ENCODE results near the gene VAC14. TPM values are rescaled to one million over a fixed set of nuclear protein-coding genes. Genes with fewer than 3 reads are reported as not detected.

Gene VAC14
- polyA plus RNA-seq, 1 donor from 2014 or later: 48.5 TPM

DNA sequence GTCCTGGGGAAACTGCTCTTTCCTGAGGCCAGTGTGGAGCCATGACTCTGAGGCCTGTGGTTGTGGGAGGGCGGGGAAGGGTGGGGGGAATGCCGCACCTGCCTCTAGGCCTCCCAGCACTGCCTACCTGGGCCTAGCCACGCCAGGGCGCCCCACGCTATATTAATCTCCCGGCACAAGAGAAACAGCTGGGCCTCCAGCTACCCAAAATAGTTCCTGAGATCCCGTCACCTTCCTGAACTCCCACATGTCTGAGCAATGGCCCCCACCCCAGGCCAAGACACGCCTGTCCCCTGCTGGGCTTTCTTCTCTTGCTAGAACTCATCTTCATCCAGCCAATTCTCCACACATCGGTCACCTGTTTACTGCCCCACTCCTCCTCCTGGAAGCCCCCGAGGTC is 102.1 kb downstream of the VAC14 start:
- H3K36me3 Mint-ChIP-seq: peaks cover 5% of the 10 kb centered on the region
- H3K27ac Mint-ChIP-seq: no peak overlapping the region
- H3K27me3 Mint-ChIP-seq: no peaks in the 10 kb centered on the region
- peak overlapping the region in 1 of 4 donors; percentile 63 for H3K4me3 Mint-ChIP-seq
- no peaks in the 10 kb centered on the region for H3K9me3 Mint-ChIP-seq
- H3K4me1 Mint-ChIP-seq: peaks cover 0 to 2% (median 0%) of the 10 kb centered on the region in 3 donors

DNA sequence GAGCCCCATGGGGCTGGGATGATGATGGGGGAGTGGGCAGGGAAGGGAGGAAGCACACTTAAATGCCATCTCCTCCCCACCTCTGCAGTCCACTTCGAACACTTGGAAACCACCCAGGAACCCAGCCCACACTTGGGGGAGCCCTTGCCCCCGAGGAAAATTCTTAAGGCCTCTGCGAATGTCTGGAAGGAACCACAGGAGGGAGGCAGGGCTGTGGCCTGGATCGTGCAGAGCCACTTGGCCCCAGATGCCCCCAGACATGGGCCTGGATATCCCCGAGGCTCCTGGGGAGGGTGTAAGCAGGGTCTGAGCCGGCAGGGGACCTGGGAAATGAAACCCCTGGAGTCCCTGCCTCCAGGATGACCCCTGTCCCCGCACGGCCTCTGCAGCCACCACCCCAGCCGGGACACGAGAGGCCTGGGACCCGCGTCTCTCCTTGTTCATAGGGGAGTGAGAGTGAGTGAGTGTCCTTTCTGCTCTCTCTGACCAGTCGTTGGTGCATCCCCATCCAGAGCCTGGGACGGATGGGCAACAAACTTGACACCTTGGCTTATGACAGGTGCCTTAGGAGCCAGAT is 103.3 kb downstream of the VAC14 start:
- Mint-ChIP-seq H3K4me1 (peaks cover 0 to 2% (median 0%) of the 10 kb centered on the region in 3 donors), H3K27ac (no peak overlapping the region), H3K9me3 (no peaks in the 10 kb centered on the region), H3K4me3 (no peak overlapping the region), H3K27me3 (no peaks in the 10 kb centered on the region), H3K36me3 (peaks cover 5% of the 10 kb centered on the region)

GRCh38 chr16:70696952-70697593 is 103.9 kb downstream of the VAC14 start:
- Mint-ChIP-seq H3K4me3 (no peak overlapping the region), H3K27ac (no peak overlapping the region), H3K27me3 (no peaks in the 10 kb centered on the region), H3K9me3 (no peaks in the 10 kb centered on the region), H3K4me1 (peaks cover 0 to 2% (median 0%) of the 10 kb centered on the region in 3 donors), H3K36me3 (peaks cover 5% of the 10 kb centered on the region)

DNA sequence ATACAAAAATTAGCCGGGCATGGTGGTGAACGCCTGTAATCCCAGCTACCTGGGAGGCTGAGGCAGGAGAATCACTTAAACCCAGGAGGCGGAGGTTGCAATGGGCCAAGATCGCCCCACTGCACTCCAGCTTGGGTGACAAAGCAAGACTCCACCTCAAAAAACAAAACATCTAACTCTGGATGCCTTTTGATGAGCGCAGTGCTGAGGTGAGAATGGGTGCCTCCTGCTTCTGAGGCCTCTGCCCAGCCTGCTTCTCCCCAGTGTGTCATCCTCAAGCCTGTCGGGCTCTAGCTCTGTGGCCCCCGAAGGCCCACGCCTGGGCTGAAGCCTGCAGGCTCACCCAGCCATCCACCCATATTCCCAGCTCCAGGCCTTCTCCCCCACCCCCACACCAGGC is 104.6 kb downstream of the VAC14 start:
- H3K4me1 Mint-ChIP-seq: peaks cover 0 to 2% (median 0%) of the 10 kb centered on the region in 3 donors
- H3K4me3 Mint-ChIP-seq: no peak overlapping the region
- H3K36me3 Mint-ChIP-seq: peaks cover 5% of the 10 kb centered on the region
- no peaks in the 10 kb centered on the region for H3K27me3 Mint-ChIP-seq
- H3K27ac Mint-ChIP-seq: no peak overlapping the region
- H3K9me3 Mint-ChIP-seq: no peaks in the 10 kb centered on the region

DNA sequence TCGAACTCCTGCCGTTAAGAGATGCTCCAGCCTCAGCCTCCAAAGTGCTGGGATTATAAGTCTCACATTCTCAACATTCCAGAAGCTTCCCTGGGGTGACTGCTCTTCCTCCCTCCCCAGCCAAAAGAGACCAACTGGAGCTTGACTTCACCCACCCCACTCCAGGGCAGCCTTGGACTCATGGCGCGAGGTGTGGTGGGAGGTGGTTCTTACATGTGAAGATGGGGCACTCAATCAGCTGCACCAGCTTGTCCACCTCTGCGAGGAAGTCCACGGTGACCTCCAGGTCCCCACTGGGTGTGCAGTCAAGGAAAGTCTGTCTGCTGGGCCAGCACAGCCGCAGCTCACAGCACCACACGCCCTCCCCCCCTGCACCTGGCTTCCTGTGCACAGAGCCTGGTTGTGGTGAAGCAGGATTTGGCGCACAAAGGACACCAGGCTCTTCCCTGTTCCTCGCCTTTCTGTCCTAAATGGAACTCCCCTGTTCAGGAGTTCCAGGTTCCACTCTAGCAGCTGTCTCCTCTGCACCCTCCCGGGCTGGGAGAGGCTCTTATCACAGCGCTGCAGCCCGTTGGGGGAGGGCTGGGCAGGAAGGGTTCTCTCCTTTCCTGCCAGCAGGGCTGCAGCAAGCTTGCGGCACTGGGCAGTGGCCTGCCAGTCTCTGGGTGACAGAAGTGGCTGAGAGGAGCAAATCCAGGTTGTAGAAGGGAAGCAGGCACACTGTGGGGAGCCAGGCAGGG is 105.5 kb downstream of the VAC14 start:
- Mint-ChIP-seq H3K4me1 (peaks cover 0 to 2% (median 0%) of the 10 kb centered on the region in 3 donors), H3K27ac (no peak overlapping the region)

DNA sequence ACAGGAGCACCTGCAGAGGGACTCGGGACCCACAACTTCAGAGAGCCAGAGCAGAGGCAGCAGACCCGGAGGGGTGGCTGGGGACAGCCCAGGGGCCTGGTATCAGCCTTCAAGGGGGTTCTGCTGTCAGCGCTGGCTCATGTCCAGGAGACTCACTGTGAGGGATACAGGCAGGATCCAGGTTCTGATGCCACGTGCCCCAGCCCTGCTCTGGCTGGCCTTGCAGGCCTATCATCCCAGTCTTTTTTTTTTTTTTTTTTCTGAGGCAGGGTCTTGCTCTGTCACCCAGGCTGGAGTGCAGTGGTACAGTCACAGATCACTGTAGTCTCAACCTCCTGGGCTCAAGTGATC is 106.1 kb downstream of the VAC14 start:
- peaks cover 7% of the 10 kb centered on the region for H3K36me3 Mint-ChIP-seq
- no peak overlapping the region for H3K4me3 Mint-ChIP-seq
- H3K27ac Mint-ChIP-seq: no peak overlapping the region
- H3K27me3 Mint-ChIP-seq: no peaks in the 10 kb centered on the region
- peaks cover 0 to 2% (median 0%) of the 10 kb centered on the region in 3 donors for H3K4me1 Mint-ChIP-seq
- H3K9me3 Mint-ChIP-seq: no peaks in the 10 kb centered on the region

More for the DNA sequence above, 105.5 kb downstream of the VAC14 start:
- Mint-ChIP-seq H3K27me3 (no peaks in the 10 kb centered on the region), H3K4me3 (no peak overlapping the region), H3K36me3 (peaks cover 7% of the 10 kb centered on the region), H3K9me3 (no peaks in the 10 kb centered on the region)

DNA sequence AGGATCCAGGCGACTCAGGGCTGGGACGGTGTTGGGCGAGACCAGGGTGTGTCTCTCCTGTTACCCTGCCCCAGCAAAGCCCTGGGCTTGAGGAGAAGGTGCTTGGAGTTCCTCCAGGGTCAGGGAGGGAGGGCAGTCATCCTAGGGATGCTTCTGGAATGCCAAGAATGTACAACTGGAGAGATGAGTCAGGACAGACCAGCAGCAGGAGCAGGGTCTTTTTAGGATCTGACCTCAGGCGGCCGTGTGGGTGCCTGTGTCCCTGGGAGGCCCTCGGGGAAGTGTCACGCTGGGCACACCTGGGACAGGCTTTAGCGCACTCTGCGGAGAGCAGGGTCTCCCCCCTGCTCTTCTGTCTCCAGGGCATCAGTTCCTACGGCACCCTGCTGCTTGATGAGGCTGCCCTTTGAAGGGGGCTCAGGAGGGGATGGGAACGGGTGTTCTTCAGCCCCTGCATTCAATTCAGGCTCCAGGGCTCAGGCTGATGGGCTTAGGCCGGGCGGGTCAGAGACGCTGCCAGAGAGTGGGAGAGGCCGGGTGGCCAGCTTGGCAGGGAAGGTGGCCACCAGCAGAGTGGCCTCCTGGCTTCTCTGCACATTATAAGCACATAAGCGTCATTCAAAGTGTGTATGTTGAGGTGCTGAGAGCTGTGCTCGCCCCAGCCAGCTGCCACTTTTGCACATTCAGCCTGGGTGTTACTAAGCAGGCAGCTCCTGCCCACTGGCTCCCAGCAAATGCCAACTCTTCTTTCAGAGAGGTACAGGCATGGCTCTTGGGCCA is 106.7 kb downstream of the VAC14 start:
- no peak overlapping the region for H3K4me3 Mint-ChIP-seq
- H3K4me1 Mint-ChIP-seq: peaks cover 0 to 2% (median 0%) of the 10 kb centered on the region in 3 donors
- no peak overlapping the region for H3K27ac Mint-ChIP-seq
- H3K27me3 Mint-ChIP-seq: no peaks in the 10 kb centered on the region
- peaks cover 7% of the 10 kb centered on the region for H3K36me3 Mint-ChIP-seq
- no peaks in the 10 kb centered on the region for H3K9me3 Mint-ChIP-seq

DNA sequence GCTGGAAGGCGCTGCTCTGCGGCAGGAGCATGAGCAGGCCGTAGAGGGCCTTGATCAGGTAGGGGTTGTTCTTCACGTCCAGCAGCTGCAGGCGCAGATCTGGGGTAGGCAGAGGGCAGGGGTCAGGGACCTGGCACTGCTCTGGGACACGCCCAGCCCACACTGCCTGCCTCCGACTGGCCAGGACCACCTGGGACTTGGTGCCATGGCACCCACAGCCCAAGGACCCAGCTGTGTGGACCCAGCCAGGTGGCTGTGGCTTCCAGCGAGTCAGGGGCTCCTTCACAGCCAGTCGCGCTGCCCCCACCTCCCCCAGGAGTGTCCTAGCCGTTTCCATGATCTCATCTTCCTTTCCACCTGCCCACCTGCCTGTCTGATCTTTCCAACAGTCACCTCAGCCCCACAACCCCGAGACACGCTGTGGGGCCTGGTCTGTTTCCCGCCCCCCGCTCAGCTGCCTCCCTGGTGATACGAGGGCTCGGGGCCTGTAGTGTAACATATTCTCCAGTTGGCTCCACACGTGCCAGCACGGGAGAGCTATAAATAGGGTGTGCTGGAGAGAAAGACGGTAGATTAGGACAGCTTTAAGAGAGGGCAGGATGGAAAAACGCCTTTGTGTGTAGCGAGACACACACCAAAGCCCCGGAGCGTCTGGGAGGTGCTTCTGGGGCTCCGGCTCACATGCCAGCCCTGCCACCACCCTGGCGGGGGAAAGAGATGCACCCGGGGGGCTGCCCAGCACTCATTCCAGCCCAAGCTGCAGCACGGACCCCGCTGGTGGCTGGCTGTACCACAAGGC is 107.9 kb downstream of the VAC14 start:
- H3K36me3 Mint-ChIP-seq: peaks cover 3% of the 10 kb centered on the region
- no peak overlapping the region for H3K4me3 Mint-ChIP-seq
- peak overlapping the region in 1 of 3 donors; percentile 91 for H3K27ac Mint-ChIP-seq
- peaks cover 0 to 2% (median 0%) of the 10 kb centered on the region in 3 donors for H3K4me1 Mint-ChIP-seq
- H3K9me3 Mint-ChIP-seq: no peaks in the 10 kb centered on the region
- no peaks in the 10 kb centered on the region for H3K27me3 Mint-ChIP-seq

- Mint-ChIP-seq H3K4me3 (no peak overlapping the region), H3K27me3 (no peaks in the 10 kb centered on the region), H3K4me1 (peaks cover 0 to 2% (median 0%) of the 10 kb centered on the region in 3 donors), H3K36me3 (peaks cover 3% of the 10 kb centered on the region), H3K27ac (no peak overlapping the region), H3K9me3 (no peaks in the 10 kb centered on the region)
Measured at GRCh38 chr16:70692130-70692872, 108.7 kb downstream of the VAC14 start.

DNA sequence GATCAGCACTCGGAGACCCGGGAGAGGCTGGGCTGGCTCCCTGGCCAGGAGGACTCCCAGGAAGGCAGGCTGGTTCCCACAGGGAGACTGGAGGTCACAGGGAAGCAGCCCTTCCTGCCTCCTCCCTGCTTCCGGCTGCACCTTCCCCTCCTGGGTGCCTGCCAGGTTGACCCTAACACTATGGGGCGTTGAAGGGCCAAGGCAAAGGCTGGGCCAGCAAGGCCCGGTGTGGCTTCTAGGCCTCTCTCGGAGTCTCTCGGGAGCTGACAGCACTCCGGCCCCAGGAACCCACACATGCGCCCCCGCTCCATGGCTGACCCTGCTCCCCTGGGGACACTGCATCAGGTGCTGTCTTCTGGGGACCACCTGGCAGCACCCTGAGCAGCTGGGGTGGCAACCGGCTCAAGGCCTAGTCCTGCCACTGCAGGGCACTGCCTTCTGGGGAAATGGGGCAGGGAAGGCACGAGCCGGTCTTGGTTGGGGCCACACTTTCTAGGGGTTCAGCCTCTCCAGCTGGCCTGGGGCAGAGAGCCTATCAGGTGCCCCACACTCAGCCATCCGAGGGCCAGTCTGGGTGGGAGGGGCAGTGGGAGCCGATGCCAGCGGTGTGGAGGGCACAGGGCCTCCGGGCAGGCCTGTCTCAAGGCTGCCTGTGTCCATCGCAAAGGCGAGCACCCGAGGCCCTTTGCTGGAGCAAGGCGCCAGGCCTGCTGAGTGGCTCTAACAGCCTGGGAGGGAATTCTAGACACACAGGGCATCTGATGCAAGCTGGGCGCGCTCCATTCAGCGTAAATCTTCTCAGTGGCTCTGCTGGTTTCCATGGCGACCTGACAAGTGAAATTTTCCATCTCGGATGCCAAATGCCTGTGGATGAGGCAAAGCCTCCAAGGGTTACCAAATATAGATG is 109.5 kb downstream of the VAC14 start:
- no peak overlapping the region for H3K27ac Mint-ChIP-seq
- H3K27me3 Mint-ChIP-seq: no peaks in the 10 kb centered on the region
- H3K4me1 Mint-ChIP-seq: peaks cover 0 to 2% (median 1%) of the 10 kb centered on the region in 3 donors
- H3K4me3 Mint-ChIP-seq: no peak overlapping the region
- H3K36me3 Mint-ChIP-seq: peaks cover 3% of the 10 kb centered on the region
- H3K9me3 Mint-ChIP-seq: no peaks in the 10 kb centered on the region

GRCh38 chr16:70689970-70690891 is 110.7 kb downstream of the VAC14 start:
- H3K27me3 Mint-ChIP-seq: peaks cover 1% of the 10 kb centered on the region
- peaks cover 0 to 4% (median 2%) of the 10 kb centered on the region in 3 donors for H3K4me1 Mint-ChIP-seq
- peaks cover 3% of the 10 kb centered on the region for H3K36me3 Mint-ChIP-seq
- peak overlapping the region in 2 of 3 donors; percentile 77 to 86 for H3K27ac Mint-ChIP-seq
- H3K9me3 Mint-ChIP-seq: no peaks in the 10 kb centered on the region
- H3K4me3 Mint-ChIP-seq: no peak overlapping the region

Data from IgD-negative memory B cell (primary cell).